DMS53 treated with DMSO at 0.1 percent for 48 hours (cell line): ENCODE measurements around the gene RTL10.
"Not testable (repeated sequence)": the region's sequence is repeated elsewhere in the genome, so short reads cannot be mapped to it uniquely, and the experiment has no call there.

Source experiments
- DNase-seq: peaks from one replicate; lab custom pipeline; 2025; ENCODE audit not compliant: unreplicated experiment; lab: John Stamatoyannopoulos, UW

The RTL10 gene

GRCh38 chr22:19890502-19891316 is 36.0 kb upstream of the RTL10 start:
- no peak for DNase-seq

DNA sequence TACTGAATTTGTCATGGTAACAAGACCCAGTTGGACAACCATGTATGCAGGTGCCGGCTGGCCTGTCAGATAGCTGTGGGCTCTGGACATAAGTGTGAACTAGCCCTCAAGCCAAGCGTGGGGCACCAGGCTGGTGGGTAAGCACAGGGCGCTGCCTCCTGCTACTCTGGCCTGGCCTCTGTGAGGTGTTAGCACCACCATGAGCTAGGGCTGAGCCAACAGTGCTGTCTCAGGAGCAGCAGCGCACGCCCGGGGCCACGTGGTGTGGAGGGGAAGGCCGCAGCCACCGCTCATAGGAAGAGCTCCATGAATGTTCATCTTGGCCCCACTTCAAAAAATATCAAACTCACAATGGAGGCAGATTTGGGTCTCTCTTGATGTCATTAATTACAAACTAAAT is 35.3 kb upstream of the RTL10 start:
- no peak for DNase-seq

DNA sequence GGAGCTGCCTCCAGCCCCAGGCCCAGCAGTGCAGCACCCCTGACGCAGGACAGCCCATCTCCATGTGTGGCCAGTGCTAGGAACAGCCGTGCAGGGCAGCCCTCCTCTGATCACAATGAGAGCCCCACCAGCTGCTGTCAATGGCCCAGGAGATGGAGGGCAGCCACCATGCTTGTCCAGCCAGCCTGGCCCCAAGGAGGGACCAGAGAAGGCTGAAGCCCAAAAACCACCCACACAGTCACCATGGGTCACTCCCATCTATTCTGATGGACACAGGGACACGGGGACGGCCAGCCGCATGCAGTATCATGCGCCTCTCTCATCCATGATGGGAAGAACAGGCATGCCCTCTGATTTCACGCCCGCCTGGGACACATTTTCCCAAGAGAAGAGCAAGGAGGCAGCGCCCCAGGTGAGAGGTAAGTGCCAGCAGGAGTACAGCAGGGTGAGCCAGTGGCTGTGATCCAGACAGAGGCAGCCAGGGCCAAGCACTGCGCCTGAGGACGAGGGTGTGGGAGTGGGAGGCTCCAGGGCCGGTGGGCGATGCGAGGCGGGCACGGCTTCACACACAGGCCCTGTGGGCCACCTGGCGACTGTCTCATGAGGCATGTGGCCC is 33.6 kb upstream of the RTL10 start:
- DNase-seq: no peak

GRCh38 chr22:19887256-19887985 is 32.7 kb upstream of the RTL10 start:
- DNase-seq: no peak

DNA sequence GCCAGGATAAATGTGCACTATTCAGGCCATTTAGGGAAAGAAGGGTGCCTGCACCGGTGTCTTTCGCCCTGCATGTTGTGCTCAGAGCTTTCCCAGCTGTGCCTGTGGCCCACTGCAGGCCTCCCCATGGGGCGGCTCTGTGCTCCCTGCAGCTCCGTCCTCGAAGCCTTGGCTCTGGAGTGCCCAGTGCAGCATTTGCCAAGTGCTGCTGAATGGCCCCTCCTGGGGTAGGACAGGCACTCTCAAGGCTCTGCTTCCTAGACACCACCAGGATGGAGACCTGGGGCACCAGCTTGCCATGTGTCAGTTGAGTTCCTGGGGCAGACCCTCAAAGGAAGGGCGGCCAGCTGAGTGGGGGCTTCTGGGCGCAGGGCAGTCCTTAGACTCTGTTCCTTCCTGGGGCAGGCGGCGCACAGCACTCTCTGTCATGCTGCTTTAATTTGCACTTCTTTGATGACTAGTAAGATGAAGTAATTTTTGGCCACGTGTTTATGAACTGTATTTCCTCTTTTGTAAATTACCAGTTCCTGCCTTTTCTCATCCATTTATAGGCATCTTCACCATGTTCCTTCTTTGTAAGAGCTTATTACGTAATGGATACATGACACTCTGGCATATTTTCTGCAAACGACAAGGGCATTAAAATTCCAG is 32.1 kb upstream of the RTL10 start:
- DNase-seq: no peak

DNA sequence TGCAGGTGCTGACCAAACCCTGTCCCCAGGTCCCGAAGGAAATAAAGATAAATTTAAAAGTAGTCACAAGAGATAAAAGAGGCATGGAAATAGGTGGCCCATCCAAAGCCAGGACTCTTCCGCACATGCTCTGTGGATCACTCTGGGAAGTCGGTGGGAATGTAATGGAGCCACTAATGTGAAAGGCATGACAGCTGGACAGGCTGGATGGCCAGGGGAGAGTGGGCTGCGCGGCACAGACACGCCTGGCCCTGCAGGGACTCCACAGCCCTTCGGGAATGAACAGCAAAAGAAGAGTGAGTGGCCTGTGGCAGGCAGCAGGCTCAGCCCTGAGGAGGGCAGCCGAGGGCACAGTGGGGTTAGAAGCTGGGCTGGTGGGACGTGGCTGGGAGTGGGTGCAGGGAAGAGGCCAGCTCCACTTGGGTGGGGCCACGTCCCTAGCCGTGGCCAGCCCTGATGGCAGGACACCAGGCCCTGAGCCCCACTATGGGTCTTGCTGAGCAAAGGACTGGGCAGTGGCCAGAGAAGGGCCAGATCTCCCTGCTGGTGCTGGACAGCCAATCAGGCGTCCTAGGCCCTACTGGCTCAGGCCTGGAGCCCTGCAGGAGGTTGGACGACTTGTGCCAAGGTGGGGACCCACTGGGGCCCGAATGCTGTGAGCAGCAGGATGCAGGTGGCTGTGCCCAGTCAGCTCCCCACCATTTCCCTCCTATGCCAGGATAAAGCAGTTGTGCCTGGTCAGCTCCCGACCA is 31.3 kb upstream of the RTL10 start:
- DNase-seq: no peak

GRCh38 chr22:19884954-19885751 is 30.5 kb upstream of the RTL10 start:
- DNase-seq: no peak

- no peak for DNase-seq
Observed at GRCh38 chr22:19884161-19884953, 29.7 kb upstream of the RTL10 start.

GRCh38 chr22:19883446-19883845 is 28.8 kb upstream of the RTL10 start:
- DNase-seq: not testable (repeated sequence)

DNA sequence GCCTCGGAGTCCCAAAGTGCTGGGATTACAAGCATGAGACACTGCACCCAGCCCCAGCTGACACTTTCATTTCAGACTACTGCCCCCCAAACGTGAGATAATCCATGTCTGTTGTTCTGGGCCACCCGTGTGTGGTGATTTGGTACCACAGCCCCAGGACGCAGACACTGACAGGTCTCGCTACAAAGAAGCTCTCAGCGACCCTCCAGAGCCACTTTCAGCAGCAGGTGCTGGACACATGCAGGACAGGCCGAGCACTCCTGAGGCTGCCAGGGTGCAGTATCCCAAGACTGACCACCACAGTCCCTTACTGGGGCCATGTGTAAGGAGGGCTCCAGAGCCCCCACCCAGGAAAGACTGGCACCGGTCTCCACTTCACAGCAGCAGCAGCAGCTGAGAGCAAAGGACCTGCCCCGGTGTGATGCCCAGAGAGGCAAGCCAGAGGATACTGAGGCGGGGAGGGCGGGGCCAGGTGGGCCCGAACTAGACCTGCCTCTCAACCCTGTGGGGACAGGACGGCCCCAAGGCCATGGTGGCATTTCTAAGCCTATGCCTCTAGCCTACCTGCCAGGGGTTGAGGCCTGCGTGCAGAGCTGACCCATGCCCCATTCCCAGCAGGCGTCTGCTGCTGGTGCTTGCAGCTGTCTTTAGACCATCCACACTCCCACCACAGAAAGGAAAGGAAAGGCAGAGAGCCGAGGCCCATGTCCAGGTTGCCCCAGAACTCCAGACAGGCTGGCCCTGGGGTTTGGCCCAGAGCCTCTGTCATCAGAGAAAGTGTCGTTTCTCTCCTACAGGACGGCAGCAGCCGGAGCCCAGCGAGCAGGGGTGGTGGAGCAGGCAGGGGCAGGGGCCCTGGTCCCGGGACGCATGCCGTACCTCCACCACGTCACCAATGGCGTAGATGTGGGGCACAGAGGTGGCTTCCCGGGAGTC is 28.0 kb upstream of the RTL10 start:
- DNase-seq: no peak

GRCh38 chr22:19880786-19881569 is 26.3 kb upstream of the RTL10 start:
- DNase-seq: no peak

DNA sequence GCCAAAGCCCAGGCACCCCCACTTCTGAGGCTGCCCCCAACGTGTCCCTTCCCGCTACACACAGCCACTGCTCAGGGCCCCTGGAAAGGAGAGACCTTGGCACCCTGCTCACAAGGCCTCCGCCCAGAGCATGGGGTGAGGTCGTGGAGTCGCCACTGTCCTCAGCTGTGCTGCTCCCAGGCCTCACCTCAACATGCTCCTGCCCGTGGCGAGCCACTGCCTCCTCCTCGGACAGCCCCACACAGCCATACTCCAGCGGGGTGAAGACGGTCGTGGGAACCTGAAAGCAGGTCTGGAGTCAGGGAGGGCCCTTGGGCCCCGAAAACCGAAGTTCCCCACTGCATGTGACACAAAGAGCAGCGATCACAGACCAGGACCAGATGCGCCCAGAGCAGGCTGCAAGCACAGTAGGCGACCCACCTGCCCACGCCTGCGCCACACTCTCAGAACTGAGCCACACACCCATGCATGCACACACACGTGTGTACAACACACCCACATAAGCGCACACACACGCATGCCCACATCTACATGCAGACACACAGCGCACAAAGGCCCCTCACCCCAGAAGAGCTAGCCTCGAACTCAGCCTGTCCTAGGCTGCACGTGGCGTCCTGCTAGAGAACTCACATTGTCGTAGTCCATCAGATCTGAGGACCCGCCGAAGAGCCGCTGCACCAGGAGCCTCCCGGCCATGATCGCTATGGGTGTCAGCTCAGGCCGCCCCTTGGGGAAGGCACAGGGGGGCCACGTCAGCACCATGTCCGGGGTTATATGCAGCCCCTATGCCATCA is 25.5 kb upstream of the RTL10 start:
- DNase-seq: no peak

DNA sequence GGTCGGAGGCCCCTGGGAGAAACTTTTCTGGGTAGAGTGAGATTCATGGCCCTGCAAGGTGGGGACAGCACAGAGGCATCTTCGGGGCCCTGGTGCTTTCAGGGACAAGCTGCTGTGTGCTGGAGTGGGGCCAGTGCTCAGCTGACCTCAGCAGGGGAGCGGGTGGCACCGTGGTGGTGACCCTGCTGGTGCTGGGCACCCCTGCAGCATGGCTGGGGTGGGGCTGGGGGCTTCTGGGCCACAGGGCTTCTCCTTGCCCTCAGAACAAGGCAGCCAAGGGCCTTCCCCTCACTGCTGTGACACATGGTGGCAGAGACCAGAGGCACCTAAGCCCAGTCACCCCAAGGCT is 24.9 kb upstream of the RTL10 start:
- no peak for DNase-seq

GRCh38 chr22:19879246-19879570 is 24.5 kb upstream of the RTL10 start:
- DNase-seq: no peak

DNA sequence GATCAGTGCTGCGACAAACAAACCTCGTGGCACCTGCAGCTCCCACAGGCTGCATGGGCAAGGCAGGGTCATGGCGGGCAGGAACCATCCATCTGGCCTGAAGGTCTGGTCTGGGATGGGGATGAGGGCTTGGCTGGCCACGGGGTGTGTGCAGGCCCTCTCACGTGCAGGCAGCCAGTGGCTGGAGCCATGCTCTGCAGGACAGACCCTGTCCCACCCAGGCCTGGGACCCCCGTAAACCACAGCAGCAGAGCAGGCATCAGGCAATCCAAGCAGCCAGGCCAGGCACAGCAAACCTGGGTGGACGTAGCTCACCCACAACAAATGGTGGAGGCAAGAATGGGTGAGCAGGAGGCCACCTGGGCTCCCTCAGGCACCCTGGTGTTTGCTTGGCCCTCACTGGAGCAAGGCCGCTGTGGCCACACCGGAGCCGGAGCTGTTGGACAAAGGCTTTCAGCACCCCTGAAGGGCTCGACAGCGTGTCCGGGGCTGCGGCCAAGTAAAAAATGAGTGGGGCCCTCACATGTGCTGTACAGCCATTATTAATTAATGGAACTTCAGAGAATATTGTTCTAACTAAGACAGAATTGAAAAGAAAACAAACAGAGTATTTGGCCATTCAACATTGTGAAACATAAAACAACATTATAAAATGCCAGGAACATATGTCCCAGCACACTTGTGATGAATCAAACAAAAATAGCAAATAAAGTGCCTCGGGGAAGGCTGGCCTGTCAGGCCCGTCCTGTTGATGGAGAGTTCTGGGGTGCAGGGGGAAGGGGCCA is 24.0 kb upstream of the RTL10 start:
- DNase-seq: no peak
